Occipital lobe (tissue), 2 donors: Measurements from ENCODE around the gene SOX30. TPM values are rescaled to one million over a fixed set of nuclear protein-coding genes. Genes with fewer than 3 reads are reported as not detected.
"Not testable (repeated sequence)": the region's sequence is repeated elsewhere in the genome, so short reads cannot be mapped to it uniquely, and the experiment has no call there.

Experiments
- DNase-seq: peaks from one replicate; lab custom pipeline; 2025; lab: John Stamatoyannopoulos, UW
- total RNA-seq: library from RNA; depleted of rRNA; stranded (reverse); fragments of >200 nt; gene quantifications from one replicate; pipeline ENCODE4 v1.2.3, GENCODE V29; 2014

The SOX30 gene
- not detected for total RNA-seq

DNA sequence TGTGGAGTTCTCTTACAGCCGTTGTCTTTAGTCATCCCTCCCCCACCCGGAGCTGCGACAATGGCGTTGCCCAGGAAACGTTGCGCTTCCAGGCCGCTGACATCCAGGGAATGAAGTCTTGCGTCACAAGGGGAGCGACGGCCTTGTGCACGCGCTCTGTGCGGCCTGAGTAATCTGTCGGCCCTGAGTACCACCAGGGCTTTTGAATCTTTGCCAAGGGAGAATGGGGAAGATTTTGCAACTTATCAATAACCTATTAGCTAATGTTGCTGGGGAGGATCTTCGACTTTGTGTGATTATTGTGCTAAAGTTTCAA is at the start of gene SOX30:
SOX30 (minus strand) TSS at position 62 of the 316 bp plus-strand sequence. CDS start 360 bp downstream, outside the sequence.
- DNase-seq = no peak

DNA sequence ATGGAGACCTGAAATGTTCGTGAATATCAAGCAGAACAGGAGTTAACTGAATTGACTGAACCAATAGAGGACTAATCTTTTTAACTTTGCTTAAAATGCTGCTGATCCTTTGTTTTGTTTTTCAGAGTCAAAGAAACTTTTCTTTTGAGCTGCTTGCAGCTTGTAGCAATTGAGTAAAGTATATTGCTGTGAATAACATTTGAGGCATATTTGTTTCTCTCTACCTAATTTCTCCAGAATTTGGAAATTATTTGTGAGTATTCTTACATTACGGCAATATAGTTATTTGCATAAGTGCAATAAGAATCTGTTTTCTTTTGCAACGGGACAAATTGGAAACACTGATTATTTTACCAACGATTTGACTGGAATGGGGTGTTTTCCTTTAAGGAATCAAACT is 46.4 kb upstream of the SOX30 start:
- not testable (repeated sequence) for DNase-seq

GRCh38 chr5:157696154-157696553 is 43.9 kb upstream of the SOX30 start:
- not testable (repeated sequence) for DNase-seq

- not testable (repeated sequence) for DNase-seq
Measured at GRCh38 chr5:157693816-157694215, 41.6 kb upstream of the SOX30 start.

DNA sequence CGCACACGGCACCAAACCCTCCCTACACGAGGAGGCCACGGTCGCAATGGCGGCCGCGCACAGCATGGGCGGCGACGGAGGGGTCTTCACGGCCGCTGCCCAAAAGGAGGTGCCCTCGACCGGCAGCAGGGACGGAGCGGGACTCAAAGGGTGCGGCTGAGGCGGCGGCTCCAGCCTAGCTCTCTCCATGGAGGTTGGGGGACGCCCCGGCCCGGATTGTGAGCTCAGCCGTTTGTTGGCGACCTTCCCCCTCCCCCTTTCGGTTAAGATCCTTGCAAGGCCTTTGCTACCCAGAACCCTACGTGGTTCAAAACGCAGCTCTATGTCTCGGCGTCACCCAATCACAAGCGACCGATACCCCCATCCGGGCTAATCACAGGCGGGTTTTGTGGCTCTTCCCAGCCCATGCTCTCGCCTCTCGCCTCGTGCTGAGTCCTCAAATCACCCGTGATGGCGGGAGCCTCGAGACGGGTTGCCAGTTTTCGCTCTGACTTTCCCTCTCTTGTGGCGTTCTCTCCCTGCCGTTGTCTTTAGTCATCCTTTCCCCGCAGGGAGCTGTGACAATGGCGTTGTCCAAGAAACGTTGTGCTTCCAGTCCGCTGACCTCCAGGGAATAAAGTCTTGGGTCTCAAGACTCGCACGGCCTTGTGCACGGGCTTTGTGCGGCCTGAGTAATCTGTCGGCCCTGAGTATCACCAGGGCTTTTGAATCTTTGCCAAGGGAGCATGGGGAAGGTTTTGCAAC is 38.6 kb upstream of the SOX30 start:
- no peak for DNase-seq

- DNase-seq = no peak
Measured at GRCh38 chr5:157689942-157690689, 37.9 kb upstream of the SOX30 start.

GRCh38 chr5:157687198-157687554 is 34.9 kb upstream of the SOX30 start:
- DNase-seq = no peak

DNA sequence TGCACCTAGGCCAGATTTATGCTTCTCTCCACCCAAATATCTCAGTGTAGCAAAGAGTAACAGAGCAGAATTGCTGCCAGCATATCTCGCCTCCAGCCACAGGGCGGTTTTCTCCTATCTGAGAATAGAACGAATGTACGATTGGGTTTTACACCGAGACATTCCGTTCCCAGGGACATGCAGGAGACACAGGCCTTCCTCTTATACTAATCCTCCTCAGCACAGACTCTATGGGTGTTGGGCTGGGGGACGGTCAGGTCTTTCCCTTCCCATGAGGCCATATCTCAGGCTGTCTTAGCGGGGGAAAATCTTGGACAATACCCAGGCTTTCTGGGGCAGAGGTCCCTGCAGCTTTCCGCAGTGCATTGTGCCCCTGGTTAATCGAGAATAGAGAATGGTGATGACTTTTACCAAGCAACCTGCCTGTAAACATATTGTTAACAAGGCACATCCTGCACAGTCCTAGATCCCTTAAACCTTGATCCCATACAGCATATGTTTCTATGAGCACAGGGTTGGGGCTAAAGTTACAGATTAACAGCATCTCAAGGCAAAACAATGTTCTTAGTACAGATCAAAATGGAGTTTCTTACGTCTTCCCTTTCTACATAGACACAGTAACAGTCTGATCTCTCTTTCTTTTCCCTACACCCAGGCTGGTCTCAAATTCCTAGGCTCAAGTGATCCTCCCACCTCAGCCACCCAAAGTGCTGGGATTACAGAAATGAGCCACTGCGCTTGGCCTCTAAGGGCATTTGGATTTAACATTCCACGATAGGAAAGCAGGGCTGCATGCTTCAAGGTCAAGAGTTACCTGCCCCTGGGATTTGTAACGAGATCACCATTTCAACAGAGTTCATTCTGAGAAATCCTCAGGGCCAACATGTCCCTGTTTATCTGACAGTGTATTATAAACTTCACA is 34.3 kb upstream of the SOX30 start:
- DNase-seq = not testable (repeated sequence)

GRCh38 chr5:157682257-157682656 is 30.0 kb upstream of the SOX30 start:
- DNase-seq = no peak

- no peak for DNase-seq
Measured at GRCh38 chr5:157681048-157681447, 28.8 kb upstream of the SOX30 start.

DNA sequence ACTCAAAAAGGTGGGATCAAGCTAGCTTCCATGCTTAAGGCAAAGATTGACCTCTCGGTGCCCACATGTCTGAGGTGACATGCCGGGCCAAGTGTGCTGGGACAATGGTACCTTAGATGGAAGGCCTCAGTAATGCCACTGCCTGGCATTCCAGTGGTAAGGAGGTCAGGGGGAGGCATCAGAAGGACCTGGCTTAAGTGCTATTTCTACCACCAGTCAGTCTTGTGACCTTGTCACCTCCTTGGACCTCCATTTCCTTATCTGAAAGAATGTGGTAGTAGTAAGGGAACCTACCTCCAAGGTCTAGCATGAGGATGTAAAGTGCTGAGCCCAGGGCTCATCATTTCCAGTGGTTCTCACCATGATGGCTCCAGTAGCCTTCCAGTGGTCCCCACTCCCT is 28.0 kb upstream of the SOX30 start:
- DNase-seq = no peak

GRCh38 chr5:157679801-157680200 is 27.6 kb upstream of the SOX30 start:
- DNase-seq = no peak

GRCh38 chr5:157677931-157678330 is 25.7 kb upstream of the SOX30 start:
- DNase-seq = no peak

DNA sequence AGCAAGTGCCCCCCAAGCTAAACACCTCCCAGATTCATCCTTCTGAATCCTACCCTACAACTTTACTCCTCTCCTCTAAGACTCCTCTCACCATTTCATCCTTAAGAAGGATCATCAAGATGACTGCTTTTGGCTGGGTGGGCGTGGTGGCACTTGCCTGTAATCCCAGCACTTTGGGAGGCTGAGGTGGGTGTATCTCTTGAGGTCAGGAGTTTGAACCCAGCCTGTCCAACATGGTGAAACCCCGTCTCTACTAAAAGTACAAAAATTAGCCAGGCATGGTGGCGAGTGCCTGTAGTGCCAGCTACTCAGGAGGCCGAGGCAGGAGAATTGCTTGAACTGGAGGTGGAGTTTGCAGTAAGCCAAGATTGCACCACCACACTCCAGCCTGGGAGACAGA is 22.1 kb upstream of the SOX30 start:
- DNase-seq = not testable (repeated sequence)

DNA sequence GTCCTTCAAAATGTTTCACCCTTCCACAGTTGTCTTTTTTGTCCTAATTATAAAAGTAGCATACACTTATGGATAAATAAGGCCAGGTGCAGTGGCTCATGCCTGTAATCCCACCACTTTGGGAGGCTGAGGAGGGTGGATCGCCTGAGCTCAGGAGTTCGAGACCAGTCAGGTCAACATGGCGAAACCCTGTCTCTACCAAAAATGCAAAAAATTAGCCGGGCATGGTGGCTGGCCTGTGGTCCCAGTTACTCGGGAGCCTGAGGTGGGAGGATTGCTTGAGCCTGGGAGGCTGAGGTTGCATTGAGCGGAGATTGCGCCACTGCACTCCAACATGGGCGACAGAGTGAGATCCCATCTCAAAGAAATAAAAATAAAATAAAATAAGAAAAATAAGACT is 20.7 kb upstream of the SOX30 start:
- DNase-seq = no peak

DNA sequence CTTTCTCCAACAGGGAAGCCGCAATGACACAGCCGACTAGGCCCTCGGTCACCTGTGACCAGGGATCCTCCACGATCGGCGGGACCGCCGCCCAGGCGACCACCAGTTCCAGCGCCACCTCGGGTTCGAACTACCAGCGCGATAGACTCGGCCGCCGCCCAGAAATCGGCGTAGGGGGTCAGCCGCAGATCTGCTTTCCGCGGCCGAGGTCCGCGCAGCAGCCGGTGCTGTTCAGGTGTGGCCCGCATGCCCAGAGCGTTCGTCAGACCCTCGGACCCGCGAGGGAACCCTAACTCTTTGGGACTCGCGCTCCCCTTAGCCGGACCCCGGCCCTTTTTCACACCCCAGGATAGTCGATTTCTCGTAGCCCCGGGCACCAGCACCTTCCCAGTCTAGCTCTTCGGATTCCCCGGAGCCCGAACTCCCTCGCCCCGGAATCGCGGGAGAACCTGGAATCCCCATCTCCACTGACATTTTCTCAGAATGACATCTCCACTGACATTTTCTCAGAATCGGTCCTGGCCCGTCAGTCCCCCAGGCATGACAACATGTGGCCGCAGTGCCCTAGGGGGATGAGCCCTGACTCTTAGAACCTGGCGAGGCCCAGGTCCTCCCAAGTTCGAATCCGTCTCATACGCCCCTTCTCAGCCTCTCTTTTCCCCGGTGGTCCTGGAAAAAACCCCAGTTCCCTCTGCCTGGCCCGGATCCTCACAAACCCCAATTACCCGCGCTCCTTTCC is 19.5 kb upstream of the SOX30 start:
- DNase-seq = no peak

DNA sequence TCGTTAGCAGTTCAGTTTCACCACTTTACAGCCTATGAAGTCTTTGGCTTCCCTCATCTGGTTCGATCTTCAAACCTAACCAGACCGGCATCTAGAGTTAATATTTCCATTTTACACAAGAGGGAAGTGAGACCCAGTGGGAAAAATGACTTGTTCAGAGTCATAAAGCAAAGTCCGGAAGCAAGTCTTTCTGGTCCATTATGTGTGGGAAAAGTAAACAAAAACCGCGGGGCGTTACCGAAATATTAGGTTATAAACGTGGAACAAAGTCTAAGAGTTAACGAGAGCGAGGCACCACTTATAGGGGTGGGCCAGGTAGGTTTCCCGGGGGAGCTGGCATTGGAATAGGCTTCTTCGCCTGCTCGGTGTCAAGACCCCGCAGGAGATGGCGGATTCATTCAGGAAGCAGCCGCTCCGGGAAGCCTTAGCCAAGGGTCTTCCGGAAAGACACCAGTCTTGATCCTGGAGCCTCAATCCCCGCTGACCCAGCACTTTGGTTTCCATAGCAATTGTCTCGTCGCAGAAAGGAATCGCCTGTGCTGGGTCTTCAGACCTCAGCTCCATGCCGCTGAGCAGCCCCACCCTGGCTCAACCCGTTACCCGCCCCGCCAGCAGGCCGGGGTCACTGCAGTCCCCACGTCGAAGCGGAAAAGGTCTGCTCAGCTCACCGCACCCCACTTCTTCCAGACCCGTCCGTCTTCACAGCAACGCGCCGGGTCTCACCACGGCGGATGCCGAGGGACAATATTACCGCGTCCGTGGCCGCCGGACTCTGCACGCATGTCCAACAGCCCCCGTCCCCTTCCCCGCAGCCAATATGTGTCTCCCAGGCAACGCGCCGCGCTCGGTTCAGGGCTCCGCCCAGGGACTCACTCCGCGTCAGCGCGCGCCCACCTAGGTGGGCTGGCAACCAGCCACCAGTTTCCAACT is 18.7 kb upstream of the SOX30 start, which contains the start of gene C5orf52:
C5orf52 (plus strand) TSS at position 872 of the 930 bp plus-strand sequence. CDS start 82 bp downstream, outside the sequence.
- no peak for DNase-seq

GRCh38 chr5:157669701-157670097 is 17.5 kb upstream of the SOX30 start:
- no peak for DNase-seq

DNA sequence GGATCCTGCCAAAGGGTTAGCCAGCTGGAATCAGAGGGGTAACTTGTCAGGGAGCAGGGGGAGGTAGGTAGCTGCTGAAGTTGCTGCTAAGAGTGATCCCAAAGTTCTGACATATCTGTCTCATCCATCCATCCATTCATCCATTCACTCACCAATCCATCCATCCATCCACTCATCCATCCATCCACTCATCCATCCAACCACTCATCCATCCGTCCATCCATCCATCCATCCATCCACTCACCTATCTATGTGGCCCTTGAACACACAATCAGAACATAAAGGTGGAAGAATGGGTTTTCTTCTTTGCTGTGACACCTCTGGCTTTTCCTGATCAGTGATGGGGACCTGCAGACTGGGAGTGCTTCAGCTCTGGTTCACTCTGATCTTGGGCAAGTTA is 16.1 kb upstream of the SOX30 start:
- DNase-seq = no peak

DNA sequence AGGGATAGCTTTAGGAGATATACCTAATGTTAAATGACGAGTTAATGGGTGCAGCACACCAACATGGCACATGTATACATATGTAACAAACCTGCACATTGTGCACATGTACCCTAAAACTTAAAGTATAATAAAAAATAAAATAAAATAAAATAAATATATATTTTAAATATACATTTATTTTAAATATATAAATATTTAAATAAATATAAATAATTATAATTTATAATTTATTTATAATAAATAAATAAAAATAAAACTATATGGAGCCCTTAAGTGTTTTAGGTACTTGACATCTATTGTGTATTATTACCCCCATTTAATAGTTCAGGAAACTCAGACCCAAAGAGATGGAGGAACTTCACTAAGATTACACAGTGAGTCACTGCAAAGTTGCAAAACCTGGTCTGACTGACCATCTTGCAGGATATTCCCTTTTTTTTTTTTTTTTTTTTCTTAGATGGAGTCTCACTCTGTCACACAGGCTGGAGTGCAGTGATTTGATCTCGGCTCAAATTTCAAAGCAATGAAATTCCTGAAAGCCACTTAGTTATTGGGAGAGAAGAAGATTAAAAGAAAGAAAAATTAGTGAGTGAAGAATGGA is 13.3 kb upstream of the SOX30 start:
- DNase-seq = no peak
